Urinary bladder (tissue), 4 donors: ENCODE data around the gene LPIN1. TPM values are rescaled to one million over a fixed set of nuclear protein-coding genes. Genes with fewer than 3 reads are reported as not detected.
"Not testable (repeated sequence)": the region's sequence is repeated elsewhere in the genome, so short reads cannot be mapped to it uniquely, and the experiment has no call there.

Experiments used
- DNase-seq: peaks from one replicate; pipeline ENCODE4 v3.0.0-alpha.2; 2015; ENCODE audit errors: extremely low spot score
- H3K27ac ChIP-seq: one replicate; pipeline ENCODE4 v1.5.1; 2013; ENCODE audit warnings: low read depth, mild to moderate bottlenecking, moderate library complexity
- H3K36me3 ChIP-seq: one replicate; pipeline ENCODE4 v1.6.1; 2013; ENCODE audit warnings: mild to moderate bottlenecking, moderate library complexity; ENCODE audit not compliant: insufficient read depth
- H3K4me1 ChIP-seq: one replicate; pipeline ENCODE4 v1.6.1; 2013; ENCODE audit warnings: mild to moderate bottlenecking, moderate library complexity; ENCODE audit not compliant: insufficient read depth
- H3K4me3 ChIP-seq: one replicate; pipeline ENCODE4 v1.5.1; 2013; ENCODE audit warnings: low read depth, low read length
- WGBS: extraction: QIAGEN DNeasy Blood & Tissue Kit; methylation state at CpG from one replicate; pipeline ENCODE4 v1.1.7; 2013; 5-methylcytosine and 5-hydroxymethylcytosine counted together
- polyA plus RNA-seq: library from polyadenylated mRNA; stranded (reverse); fragments of 200-250 nt; gene quantifications from one replicate; pipeline ENCODE4 v1.2.3, GENCODE V29; 2013
- total RNA-seq: library from RNA; depleted of rRNA; stranded (reverse); fragments of >200 nt; gene quantifications from one replicate; pipeline ENCODE4 v1.2.3, GENCODE V29; 2014
- donor health status: healthy with polysubstance abuse.
- donor health status: healthy.

The LPIN1 gene
- total and polyA plus RNA-seq, 2 donors = 27.3 to 34.1 TPM

DNA sequence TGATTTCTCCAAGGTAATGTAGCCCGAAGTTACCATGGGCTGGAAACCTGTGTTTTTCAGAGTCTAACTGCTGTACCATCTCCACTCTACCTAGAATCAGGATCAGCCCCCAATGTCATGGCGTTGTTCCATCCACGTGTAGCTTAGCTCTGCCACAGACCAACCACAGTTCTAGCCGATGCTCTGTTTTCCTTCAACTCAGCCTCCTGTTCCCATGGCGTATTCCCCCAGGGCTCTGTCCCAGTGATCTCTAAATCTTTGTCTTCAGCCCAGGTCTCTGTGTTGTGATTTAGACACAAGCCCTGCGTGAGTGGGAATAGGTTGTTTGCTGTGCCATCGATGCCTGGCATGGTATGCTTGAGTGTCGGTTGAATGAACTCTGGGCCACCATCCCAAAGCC lies 53.4 kb downstream of the LPIN1 start:
- 83% methylated on average over 8 of the region's 8 CpGs for WGBS
- peaks cover 6% of the 10 kb centered on the region for H3K36me3 ChIP-seq
- no peaks in the 10 kb centered on the region for H3K4me1 ChIP-seq
- DNase-seq = no peak
- H3K4me3 ChIP-seq = no peak overlapping the region
- H3K27ac ChIP-seq = no peak overlapping the region

DNA sequence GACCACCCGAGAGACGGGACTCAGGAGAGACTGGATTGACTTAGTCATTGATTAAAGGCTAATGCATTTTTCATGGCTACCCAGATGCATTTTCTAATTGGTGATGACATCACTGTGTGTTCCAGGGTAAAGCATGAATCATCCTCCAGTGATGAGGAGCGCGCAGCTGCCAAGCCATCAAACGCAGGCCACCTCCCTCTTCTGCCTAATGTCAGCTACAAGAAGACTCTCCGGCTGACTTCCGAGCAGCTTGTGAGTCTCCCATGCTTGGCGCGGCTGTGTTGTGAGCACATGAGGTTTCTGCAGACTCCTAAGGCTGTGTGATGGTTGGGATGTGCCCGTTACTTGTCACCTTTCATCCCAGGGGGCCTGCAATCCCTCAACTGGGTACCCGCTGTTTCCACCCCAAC lies 56.4 kb downstream of the LPIN1 start:
- H3K4me1 ChIP-seq = no peaks in the 10 kb centered on the region
- peaks cover 8% of the 10 kb centered on the region for H3K36me3 ChIP-seq
- H3K4me3 ChIP-seq = no peak overlapping the region
- no peak overlapping the region for H3K27ac ChIP-seq
- DNase-seq = no peak
- WGBS = 90% methylated on average over 11 of the region's 11 CpGs

DNA sequence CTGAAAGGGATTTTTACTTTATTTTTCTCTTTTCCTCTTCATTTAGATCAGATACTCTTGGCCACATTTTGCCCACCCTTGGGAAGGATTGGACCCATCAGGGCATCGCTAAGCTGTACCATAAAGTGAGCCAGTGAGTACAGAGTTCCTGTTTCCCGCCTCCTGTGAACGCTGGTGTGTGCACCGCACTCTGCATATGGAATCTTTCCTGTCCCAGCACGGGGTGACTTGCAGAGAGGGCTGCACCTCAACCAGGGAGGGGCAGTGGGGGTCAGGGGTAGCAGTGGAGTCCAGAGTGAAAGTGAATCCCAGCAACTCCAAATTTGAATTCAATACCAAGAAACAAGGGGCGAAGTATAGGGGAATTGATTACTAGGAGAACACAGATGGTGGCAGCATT lies 58.6 kb downstream of the LPIN1 start:
- peaks cover 11% of the 10 kb centered on the region for H3K36me3 ChIP-seq

DNA sequence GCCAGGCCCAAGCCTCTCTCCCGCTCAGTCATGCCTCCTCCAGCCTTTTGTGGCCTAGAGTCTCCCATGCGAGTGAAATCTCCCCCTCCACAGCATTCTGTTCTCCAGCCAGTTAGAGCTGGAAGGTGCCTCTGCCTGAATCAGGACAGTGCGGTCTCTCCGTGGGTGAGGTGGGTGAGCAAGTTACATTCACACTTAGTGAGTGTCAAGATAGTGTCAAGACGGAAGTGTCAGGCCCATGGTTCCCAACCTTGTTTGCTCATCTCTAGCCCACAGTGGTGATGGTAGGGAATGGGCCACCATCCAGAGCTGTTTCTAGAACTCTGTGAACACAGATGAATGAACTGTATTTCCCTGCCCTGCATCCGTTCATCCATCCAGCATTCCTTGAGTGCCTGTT lies 59.5 kb downstream of the LPIN1 start:
- peaks cover 11% of the 10 kb centered on the region for H3K36me3 ChIP-seq
- DNase-seq = no peak
- 94% methylated on average over 6 of the region's 6 CpGs for WGBS
- H3K4me3 ChIP-seq = no peak overlapping the region
- H3K27ac ChIP-seq = no peak overlapping the region
- H3K4me1 ChIP-seq = no peaks in the 10 kb centered on the region

More for the DNA sequence above, 58.6 kb downstream of the LPIN1 start:
- Histone ChIP-seq H3K27ac (no peak overlapping the region), H3K4me1 (no peaks in the 10 kb centered on the region), H3K4me3 (no peak overlapping the region)
- WGBS = 95% methylated on average over 6 of the region's 6 CpGs
- DNase-seq = no peak

DNA sequence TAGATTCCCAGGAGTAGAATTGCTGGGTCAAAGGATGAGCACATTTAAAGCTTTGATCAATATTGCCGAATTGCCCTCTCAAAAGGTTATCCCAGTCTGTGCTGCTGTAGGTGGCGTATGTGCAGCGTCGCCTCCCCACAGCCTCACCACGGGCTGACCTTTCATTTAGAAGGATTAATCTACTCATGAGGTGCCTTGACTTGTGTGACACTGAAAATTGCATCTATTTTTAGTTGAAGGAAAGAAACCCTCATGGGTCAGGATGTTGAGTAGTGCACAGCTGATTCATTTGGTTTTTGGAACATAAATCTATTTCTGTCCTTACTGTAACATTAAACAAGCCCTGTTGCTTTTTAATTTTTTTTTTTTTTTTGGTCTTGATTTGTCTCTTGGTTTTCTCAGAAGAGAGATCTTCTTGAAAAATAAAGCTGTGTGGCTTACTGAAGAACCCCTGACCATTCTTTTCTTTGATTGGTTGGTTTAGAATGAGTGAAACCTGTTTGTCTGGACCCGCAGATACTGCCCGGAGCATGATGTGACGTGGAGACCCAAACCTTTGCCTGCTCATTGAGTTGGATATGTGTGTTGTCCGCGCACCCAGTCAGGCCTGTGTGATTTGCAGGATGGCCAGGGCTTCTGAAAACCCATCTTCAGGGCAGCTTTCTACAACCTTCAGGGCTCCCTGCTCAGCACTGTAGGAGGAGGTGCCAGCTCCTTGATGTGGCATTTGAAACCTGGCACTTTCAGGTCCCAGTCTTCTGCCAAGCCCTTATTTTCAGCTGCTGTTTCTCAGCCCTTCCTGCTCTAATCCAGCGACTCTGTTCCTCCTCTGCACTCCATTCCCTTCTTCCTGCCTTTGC lies 61.0 kb downstream of the LPIN1 start:
- Histone ChIP-seq H3K27ac (no peak overlapping the region), H3K4me1 (no peaks in the 10 kb centered on the region), H3K36me3 (peaks cover 11% of the 10 kb centered on the region), H3K4me3 (no peak overlapping the region)
- DNase-seq = no peak
- 89% methylated on average over 11 of the region's 11 CpGs for WGBS

DNA sequence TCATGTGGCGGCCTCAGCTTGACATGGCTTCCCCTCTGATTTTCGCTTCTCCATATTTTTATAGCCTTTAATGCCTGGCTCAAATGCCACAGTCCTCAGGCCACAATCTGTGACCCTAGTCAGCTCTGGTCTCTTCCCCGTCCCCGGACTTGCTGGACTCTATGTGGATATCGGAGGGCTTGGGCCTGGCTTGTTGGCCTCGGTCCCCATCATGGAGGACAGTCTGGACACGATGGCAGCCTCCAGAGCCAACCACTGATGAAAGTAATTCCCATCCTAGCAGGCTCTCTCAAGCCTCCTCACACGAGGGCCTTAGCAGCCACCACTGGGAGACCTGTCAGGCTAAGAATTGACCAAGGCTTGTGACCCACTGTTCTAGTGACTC lies 61.6 kb downstream of the LPIN1 start:
- Histone ChIP-seq H3K4me3 (no peak overlapping the region), H3K27ac (no peak overlapping the region), H3K36me3 (peaks cover 7% of the 10 kb centered on the region), H3K4me1 (no peaks in the 10 kb centered on the region)
- 98% methylated on average over 8 of the region's 8 CpGs for WGBS
- no peak for DNase-seq

DNA sequence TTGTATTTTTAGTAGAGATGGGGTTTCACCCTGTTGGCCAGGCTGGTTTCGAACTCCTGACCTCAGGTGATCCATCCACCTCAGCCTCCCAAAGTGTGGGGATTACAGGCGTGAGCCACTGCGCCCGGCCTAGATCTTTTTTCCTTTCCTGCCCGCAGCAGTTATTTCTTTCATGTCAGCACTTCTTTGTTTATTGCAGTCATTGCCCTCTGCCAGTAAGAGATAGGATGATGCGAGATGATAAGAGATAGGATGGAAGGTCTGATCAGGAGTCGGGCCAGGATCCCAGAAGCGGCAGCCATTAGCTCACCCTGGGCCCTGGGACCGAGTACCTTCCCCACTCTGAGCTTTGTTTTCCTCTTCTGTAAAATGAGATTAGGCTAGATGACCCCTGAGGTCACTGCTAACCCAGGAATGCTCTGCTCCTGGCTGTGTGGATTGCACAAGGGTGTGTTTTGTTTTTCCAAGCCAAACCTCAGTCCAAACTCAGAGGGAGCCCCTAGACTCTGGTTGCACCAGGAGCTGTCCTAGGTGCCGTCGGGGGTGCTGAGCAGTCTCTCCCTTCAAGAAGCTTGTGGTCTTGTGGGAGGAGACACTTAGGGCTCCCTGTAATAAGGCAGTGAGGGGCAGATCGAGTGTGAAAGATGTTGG lies 63.3 kb downstream of the LPIN1 start:
- Histone ChIP-seq H3K27ac (no peak overlapping the region), H3K36me3 (peaks cover 5% of the 10 kb centered on the region), H3K4me3 (no peak overlapping the region), H3K4me1 (no peaks in the 10 kb centered on the region)
- DNase-seq = no peak
- 93% methylated on average over 12 of the region's 12 CpGs for WGBS

DNA sequence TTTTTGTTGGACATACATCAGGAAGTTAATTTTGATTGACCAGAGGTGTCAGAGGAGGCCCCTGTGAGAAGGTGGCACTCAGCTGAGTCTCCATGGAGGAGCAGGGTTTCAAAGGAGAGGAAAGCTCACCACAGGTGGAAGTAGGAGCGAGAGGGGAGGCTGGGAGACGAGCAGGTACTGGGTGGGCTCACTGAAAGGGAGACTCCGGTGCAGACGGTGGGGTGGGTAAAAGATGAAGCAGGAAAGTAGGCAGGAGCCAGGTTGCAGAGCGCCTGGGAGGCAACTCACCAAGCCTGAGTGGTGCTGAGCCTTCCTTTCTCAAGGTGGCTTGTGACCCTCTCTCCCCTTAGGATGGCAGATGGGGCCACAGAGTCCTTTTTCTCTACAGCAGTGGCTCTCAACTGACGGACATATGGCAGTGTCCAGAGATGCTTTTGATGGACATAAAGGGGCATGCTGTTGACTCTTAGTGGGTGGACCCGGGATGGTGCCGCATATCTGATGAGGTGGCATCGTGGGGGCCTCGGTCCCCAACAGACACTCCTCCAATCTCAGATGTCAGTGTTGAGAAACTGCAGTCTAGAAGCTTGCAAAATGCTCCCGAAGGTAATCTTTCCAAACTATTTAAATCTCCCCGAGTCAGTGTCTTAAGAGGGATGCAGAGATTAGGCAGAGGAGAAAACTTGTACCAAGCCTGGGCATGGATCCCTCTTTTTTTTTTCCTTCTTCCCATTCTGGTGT lies 64.0 kb downstream of the LPIN1 start:
- DNase-seq = no peak
- Histone ChIP-seq H3K36me3 (peaks cover 5% of the 10 kb centered on the region), H3K4me1 (no peaks in the 10 kb centered on the region), H3K27ac (no peak overlapping the region), H3K4me3 (no peak overlapping the region)
- 89% methylated on average over 12 of the region's 12 CpGs for WGBS

DNA sequence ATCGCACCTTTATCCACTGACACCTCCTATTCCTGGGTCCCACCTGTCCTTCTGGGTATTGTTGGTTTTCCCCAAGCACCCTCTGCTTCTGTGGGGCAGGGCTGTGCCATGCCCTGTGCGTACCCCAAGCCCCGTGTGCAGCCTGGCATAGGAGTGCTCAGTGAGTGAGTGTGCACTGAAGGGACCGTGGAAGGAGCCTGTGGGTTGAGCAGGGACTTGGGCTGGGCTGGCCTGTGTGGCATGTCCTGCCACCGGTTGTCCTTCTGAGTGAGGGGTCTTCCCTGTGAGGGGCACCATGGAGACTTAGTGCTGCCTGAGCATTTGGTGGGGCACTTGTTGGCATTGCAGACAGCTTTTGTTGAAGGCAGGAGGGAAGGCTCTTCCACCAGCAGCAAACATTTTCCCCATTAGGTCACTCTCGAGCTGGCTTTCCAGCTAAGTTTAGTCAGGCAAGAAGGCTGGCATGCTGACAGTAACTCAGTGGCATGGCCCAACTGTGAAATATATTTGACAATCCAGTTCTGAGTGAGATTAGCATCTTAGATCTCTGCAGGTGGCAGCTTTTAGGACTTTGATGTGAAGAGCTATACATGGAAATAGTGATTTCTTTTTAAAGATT lies 64.7 kb downstream of the LPIN1 start:
- Histone ChIP-seq H3K4me3 (no peak overlapping the region), H3K36me3 (peaks cover 3% of the 10 kb centered on the region), H3K4me1 (no peaks in the 10 kb centered on the region), H3K27ac (no peak overlapping the region)
- 93% methylated on average over 6 of the region's 6 CpGs for WGBS
- DNase-seq = no peak

DNA sequence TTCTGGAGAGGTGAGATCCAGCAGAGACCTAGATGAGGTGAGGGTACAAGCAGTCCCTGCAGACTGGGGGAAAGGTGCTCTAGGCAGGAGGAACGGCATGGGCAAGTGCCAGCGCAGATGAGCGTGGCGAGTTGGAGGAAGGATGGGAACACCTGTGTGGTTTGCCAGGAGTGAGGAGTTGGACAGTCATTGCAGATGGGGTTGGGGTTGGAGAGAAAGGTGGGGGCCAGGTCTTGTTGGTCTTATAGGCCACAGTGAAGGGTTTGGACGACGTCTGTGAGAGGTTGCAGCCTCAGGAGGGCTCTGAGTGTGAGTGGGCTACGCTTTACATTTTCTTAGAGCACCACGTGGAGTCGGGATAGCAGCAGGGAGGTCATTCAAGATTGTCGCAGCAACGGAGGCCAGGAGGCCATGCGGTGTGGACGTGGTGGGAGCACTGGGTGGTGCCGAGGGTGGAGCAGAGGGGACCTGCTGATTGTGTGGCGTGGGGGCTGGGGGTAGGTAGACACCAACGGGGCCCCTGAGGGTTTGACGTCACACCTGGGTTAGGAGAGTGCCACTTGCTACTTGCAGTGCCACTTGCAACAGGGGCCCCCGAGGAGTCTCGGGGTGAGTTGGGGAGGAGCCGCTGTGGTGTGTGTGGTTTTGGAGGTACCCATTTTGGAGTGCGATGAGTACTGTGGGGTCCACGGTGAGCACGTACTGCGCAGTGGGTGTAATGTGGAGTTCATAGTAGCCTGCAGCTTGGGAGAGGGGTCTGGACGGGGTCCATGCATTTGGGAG lies 66.2 kb downstream of the LPIN1 start:
- Histone ChIP-seq H3K27ac (no peak overlapping the region), H3K4me1 (no peaks in the 10 kb centered on the region), H3K4me3 (no peak overlapping the region), H3K36me3 (peaks cover 3% of the 10 kb centered on the region)
- WGBS = 96% methylated on average over 25 of the region's 25 CpGs
- no peak for DNase-seq

DNA sequence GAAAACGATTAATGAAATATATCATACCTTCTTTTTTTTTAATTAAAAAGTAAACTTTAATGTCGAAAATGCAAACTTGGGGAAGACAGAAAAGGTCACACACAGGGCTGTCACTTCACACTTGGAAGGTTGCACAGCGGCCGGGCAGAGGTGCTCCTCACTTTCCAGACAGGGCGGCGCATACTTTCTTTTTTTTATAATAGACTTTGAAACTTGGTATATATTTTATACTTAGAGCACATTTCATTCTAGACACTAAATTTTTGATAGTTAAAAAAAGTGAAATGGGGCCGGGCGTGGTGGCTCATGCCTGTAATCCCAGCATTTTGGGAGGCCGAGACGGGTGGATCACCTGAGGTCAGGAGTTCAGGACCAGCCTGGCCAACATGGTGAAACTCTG lies 66.9 kb downstream of the LPIN1 start:
- H3K36me3 ChIP-seq, DNase-seq, H3K27ac ChIP-seq, H3K4me3 ChIP-seq, H3K4me1 ChIP-seq: not testable (repeated sequence)
- 96% methylated on average over 10 of the region's 10 CpGs for WGBS

DNA sequence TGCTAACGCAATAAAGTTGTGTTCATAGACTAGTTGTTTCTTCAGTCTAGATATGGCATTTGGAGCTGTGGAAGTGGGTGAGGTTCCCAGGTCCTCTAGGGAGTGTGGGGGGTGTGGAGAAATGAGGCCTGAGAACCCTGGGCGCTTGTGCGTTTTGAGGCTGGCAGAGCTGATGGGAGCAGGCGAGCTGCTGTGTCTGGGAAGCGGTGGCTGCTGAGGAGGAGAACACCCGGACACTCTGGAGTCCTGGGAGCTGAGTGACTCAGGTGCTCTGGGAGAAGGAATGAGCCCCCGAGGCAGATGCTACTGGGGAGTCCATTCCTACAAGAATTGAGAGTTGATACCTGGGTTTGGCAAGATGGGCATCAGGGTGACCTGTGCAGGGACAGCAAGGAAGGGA lies 67.5 kb downstream of the LPIN1 start:
- Histone ChIP-seq H3K4me3 (no peak overlapping the region), H3K4me1 (no peaks in the 10 kb centered on the region), H3K27ac (no peak overlapping the region), H3K36me3 (no peaks in the 10 kb centered on the region)
- WGBS = 94% methylated on average over 7 of the region's 7 CpGs
- no peak for DNase-seq

DNA sequence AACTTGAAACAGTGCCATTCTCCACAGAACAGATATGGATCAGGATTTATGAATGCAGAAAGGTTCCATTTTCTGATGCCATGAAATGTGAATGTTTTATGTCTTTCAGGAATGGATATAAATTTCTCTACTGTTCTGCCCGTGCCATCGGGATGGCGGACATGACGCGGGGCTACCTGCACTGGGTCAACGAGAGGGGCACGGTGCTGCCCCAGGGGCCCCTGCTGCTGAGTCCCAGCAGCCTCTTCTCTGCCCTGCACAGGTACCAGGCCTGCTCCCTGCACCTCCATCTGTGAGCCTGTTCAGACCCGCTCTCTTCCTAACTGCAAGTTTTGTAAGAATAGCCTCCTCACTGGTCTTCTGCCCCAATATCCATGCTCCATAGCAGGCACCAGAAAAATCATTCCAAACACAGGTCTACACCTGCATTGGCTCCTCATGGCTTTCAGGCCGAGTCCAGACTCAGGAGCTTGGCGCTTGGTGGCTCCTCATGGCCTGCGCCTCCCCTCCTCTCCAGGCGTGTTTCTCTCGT lies 68.6 kb downstream of the LPIN1 start:
- Histone ChIP-seq H3K4me3 (no peak overlapping the region), H3K27ac (no peak overlapping the region), H3K36me3 (no peaks in the 10 kb centered on the region), H3K4me1 (no peaks in the 10 kb centered on the region)
- no peak for DNase-seq
- WGBS = 96% methylated on average over 13 of the region's 13 CpGs
